Glutamatergic neuron (in vitro differentiated cells): Measurements from ENCODE around the gene FRS2. TPM values are rescaled to one million over a fixed set of nuclear protein-coding genes. Genes with fewer than 3 reads are reported as not detected.
A peak's percentile ranks its signal among the peaks of the same experiment; 100 is the strongest.

Source experiments
- DNase-seq: peaks from one replicate; pipeline ENCODE4 v3.0.0; 2022
- H3K27ac Mint-ChIP-seq: one replicate; pipeline ENCODE4 v1.8.0; 2020; ENCODE audit warnings: mild to moderate bottlenecking, mixed read lengths, inconsistent platforms; ENCODE audit not compliant: unreplicated experiment
- H3K27me3 Mint-ChIP-seq: one replicate; pipeline ENCODE4 v1.8.0; 2020; ENCODE audit warnings: mild to moderate bottlenecking, moderate library complexity, mixed read lengths, inconsistent platforms; ENCODE audit not compliant: unreplicated experiment
- H3K36me3 Mint-ChIP-seq: one replicate; pipeline ENCODE4 v1.8.0; 2020; ENCODE audit warnings: mild to moderate bottlenecking, mixed read lengths, inconsistent platforms; ENCODE audit not compliant: unreplicated experiment
- H3K4me1 Mint-ChIP-seq: one replicate; pipeline ENCODE4 v1.8.0; 2020; ENCODE audit warnings: mild to moderate bottlenecking, low read depth, mixed read lengths, inconsistent platforms; ENCODE audit not compliant: unreplicated experiment
- H3K4me3 Mint-ChIP-seq: one replicate; pipeline ENCODE4 v1.8.0; 2020; ENCODE audit warnings: mild to moderate bottlenecking, mixed read lengths, inconsistent platforms; ENCODE audit not compliant: unreplicated experiment
- H3K9me3 Mint-ChIP-seq: one replicate; pipeline ENCODE4 v1.8.0; 2020; ENCODE audit warnings: mild to moderate bottlenecking, moderate library complexity, mixed read lengths, inconsistent platforms; ENCODE audit not compliant: unreplicated experiment
- long read RNA-seq: library from polyadenylated mRNA; unstranded; transcript quantifications from one replicate; pipeline ENCODE4 v2.0.0, GENCODE V29; 2020; ENCODE audit not compliant: unreplicated experiment
- total RNA-seq: library from RNA; stranded (reverse); fragmentation: NEBNext Ultra II Directional; extraction: Animal tissue kit (Norgen Biotek cat#: 25700); gene quantifications from one replicate; pipeline ENCODE4 v1.2.1, GENCODE V29; 2021; ENCODE audit not compliant: unreplicated experiment
- TF ChIP-seq, protein P1 (sequence below): fragments of 200-600 bp; sonication (generic); IDR thresholded peaks from one replicate; pipeline ENCODE4 v1.5.0; 2021; ENCODE audit not compliant: partially characterized antibody, unreplicated experiment

FRS2 gene, protein sequence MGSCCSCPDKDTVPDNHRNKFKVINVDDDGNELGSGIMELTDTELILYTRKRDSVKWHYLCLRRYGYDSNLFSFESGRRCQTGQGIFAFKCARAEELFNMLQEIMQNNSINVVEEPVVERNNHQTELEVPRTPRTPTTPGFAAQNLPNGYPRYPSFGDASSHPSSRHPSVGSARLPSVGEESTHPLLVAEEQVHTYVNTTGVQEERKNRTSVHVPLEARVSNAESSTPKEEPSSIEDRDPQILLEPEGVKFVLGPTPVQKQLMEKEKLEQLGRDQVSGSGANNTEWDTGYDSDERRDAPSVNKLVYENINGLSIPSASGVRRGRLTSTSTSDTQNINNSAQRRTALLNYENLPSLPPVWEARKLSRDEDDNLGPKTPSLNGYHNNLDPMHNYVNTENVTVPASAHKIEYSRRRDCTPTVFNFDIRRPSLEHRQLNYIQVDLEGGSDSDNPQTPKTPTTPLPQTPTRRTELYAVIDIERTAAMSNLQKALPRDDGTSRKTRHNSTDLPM
- 26.7 TPM for total RNA-seq
- long read RNA-seq, partial matches to known transcripts, result 0 of 1 reads
- long read RNA-seq, other reads (novel, unspliced or antisense), result 1 of 1 reads

DNA sequence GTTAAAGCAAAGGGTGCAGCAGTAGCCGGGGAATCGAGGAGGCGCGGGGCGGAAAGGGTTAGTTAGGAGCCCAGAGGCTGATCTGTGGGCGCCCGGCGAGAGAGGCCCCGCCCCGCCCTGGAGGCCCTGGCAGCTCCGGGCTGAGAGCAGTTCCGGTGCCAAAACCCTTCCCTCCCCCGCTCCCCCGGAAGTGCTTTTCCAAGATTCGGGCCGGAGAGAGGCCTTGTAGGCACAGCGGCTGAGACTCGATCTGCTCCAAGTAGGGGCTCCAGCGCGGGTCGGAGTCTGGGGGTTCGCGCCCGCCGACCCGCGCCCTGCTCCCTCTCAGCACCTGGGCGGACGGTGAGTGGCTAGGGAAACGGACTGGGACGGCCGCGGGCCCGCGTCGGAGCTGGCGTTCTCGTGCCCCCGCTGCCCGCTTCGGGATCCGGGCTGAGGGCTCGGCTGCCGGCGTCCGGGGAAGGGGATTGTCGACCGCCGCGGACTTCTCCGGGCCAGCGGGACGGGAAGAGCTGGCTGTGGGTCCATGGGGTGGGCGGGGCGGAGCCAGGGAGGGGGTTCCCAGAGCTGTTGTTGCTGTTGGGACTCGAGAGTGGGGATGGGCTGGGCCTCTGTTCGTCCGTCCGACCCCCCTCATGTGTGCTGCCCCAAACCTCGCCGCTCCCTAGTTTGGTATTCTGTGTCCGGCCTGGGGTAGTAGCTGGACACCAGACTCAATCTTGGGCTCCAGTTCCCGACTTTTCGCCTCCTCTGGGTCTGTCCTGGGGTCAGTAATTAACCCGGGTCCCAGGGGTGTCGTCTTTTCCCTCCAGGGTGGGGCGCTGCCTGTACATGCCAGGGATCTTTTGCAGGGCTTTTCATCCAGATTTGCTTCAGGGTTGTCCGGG lies at the start of gene FRS2:
Gene FRS2 (plus strand): TSS at position 200 of the 887 bp plus-strand sequence. CDS start 98,643 bp downstream, outside the sequence.
- peak; percentile 95 for DNase-seq
- peak within 1 kb of the TSS; percentile 92 for H3K4me3 Mint-ChIP-seq
- no peaks in the 10 kb centered on the region for H3K36me3 Mint-ChIP-seq
- TF ChIP-seq, protein P1, sequence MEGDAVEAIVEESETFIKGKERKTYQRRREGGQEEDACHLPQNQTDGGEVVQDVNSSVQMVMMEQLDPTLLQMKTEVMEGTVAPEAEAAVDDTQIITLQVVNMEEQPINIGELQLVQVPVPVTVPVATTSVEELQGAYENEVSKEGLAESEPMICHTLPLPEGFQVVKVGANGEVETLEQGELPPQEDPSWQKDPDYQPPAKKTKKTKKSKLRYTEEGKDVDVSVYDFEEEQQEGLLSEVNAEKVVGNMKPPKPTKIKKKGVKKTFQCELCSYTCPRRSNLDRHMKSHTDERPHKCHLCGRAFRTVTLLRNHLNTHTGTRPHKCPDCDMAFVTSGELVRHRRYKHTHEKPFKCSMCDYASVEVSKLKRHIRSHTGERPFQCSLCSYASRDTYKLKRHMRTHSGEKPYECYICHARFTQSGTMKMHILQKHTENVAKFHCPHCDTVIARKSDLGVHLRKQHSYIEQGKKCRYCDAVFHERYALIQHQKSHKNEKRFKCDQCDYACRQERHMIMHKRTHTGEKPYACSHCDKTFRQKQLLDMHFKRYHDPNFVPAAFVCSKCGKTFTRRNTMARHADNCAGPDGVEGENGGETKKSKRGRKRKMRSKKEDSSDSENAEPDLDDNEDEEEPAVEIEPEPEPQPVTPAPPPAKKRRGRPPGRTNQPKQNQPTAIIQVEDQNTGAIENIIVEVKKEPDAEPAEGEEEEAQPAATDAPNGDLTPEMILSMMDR, result no peak
- H3K4me1 Mint-ChIP-seq, result peaks cover 28% of the 10 kb centered on the region
- H3K9me3 Mint-ChIP-seq, result peaks cover 2% of the 10 kb centered on the region
- peaks cover 4% of the 10 kb centered on the region for H3K27me3 Mint-ChIP-seq
- H3K27ac Mint-ChIP-seq, result peak within 1 kb of the TSS; percentile 91

DNA sequence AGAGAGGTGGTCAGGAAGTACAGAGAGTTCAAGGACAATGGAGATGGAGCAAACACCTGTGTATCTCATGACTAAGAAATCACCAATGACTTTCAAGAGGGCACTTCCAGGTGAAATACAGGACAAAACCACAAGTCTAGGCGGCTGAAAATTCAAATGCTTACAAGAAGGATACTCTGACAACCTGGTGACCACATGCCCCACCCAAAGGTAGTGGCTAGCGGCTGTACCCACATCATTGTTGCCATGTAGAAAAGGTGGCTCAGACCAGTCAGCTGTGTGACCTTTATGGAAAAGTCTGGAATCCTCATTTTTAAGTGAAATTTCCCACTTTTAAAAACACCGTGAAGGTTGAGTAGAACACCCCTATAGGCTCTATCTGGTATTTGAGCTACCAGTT lies 48.6 kb upstream of the FRS2 start:
- H3K9me3 Mint-ChIP-seq, result no peaks in the 10 kb centered on the region
- no peaks in the 10 kb centered on the region for H3K27me3 Mint-ChIP-seq
- no peak overlapping the region for H3K4me3 Mint-ChIP-seq
- no peak for DNase-seq
- TF ChIP-seq, protein P1, result no peak
- no peaks in the 10 kb centered on the region for H3K36me3 Mint-ChIP-seq
- H3K4me1 Mint-ChIP-seq, result no peaks in the 10 kb centered on the region
- H3K27ac Mint-ChIP-seq, result no peak overlapping the region

DNA sequence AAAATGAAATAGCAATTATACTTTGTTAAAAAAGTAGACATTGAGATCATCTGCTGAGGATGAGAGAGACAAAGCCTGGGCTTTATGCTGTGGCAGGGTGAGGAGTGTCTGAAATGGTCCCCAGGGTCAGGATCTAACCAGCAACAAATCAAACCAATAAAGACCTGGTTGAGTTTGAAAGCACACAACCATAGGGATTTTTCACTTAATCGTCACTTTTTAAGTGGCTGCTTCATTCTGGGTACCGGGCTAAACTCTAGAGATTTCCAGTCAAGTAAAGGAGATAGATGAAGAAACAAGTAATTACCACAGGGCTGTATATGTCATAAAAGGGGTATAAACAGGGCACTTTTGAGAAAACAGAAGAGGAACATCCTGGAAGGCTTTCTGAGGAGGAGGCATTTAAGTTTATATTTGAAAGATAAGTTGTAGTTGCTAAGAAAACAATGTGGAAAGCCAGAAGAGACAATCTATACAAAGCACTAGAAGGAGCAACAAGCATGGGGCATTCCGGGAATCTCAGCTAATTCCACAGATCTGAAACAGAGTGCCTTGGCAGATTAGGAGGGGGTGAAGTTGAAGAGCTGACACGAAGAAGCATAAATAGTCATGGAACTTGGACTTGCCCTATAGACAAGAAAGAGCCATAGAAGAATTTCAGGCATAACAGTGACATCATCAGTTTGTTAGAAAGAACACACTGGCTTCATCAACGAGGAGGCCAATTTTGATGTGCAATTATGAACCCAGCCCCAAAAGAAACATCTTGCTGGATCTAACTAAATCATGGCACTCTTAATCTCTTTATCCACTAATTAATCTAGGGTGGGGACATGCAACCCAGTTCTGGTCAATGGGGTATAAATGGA lies 46.9 kb upstream of the FRS2 start:
- DNase-seq, result no peak
- H3K4me1 Mint-ChIP-seq, result no peaks in the 10 kb centered on the region
- no peaks in the 10 kb centered on the region for H3K27me3 Mint-ChIP-seq
- TF ChIP-seq, protein P1, result no peak
- H3K9me3 Mint-ChIP-seq, result no peaks in the 10 kb centered on the region
- no peaks in the 10 kb centered on the region for H3K36me3 Mint-ChIP-seq
- no peak overlapping the region for H3K4me3 Mint-ChIP-seq
- H3K27ac Mint-ChIP-seq, result no peak overlapping the region

DNA sequence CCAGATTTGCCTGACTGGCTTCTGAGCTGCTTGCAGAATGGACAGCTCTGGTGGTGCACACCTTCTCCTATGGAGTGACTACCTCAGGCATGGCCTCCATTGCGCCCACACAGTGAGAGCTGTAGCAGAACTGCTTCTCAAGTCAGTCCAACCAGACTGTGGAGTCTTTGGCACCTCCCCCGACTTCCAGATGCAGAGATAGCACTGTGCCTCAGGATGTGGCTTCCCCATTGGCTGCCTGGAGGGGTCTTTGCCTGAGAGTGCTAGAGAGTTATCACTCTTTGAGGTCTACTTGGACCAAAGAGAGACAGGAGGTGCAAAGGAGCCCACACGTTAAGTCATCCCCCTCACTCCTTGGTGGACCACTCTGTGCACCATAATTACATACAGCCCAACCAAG lies 44.8 kb upstream of the FRS2 start:
- H3K4me1 Mint-ChIP-seq, result no peaks in the 10 kb centered on the region
- TF ChIP-seq, protein P1, result no peak
- no peaks in the 10 kb centered on the region for H3K36me3 Mint-ChIP-seq
- no peak overlapping the region for H3K4me3 Mint-ChIP-seq
- no peak overlapping the region for H3K27ac Mint-ChIP-seq
- peaks cover 1% of the 10 kb centered on the region for H3K9me3 Mint-ChIP-seq
- DNase-seq, result no peak
- no peaks in the 10 kb centered on the region for H3K27me3 Mint-ChIP-seq
